GM10266 (cell line): ENCODE measurements around the gene SLC10A2.

Experiments used
- DNase-seq: peaks from one replicate; pipeline ENCODE4 v3.0.0; 2012; ENCODE audit errors: extremely low spot score
- CTCF ChIP-seq: IDR thresholded peaks from 2 replicates; pipeline ENCODE4 v1.5.1; 2012; ENCODE audit warnings: mild to moderate bottlenecking, low read depth; ENCODE audit not compliant: control insufficient read depth, insufficient read depth; ENCODE audit errors: missing control alignments

The SLC10A2 gene

GRCh38 chr13:103004661-103005345 lies 61.4 kb downstream of the SLC10A2 start:
- no peak for DNase-seq
- TF ChIP-seq CTCF: no peak

GRCh38 chr13:103003631-103004030 lies 62.6 kb downstream of the SLC10A2 start:
- no peak for TF ChIP-seq CTCF

GRCh38 chr13:103002279-103002678 lies 63.9 kb downstream of the SLC10A2 start:
- no peak for TF ChIP-seq CTCF
- DNase-seq: no peak

More at GRCh38 chr13:103003631-103004030, 62.6 kb downstream of the SLC10A2 start:
- no peak for DNase-seq

- no peak for TF ChIP-seq CTCF
- no peak for DNase-seq
These were observed 66.1 kb downstream of the SLC10A2 start for GRCh38 chr13:103000157-103000556.

- no peak for DNase-seq
- no peak for TF ChIP-seq CTCF
These were observed 66.7 kb downstream of the SLC10A2 start for GRCh38 chr13:102999499-102999898.
